GM20000 (cell line): ENCODE results near the gene NHP2.

Experiments
- DNase-seq: peaks from one replicate; pipeline ENCODE4 v3.0.0; 2012; ENCODE audit warnings: low spot score
- CTCF ChIP-seq: IDR thresholded peaks from 2 replicates; pipeline ENCODE4 v1.5.1; 2012; ENCODE audit warnings: mild to moderate bottlenecking, control low read depth; ENCODE audit errors: extremely low read depth, missing control alignments

The NHP2 gene

GRCh38 chr5:178116143-178116885 lies 37.4 kb downstream of the NHP2 start:
- no peak for TF ChIP-seq CTCF
- DNase-seq, result peak; percentile 79

GRCh38 chr5:178115814-178116142 lies 37.9 kb downstream of the NHP2 start:
- DNase-seq, result no peak
- TF ChIP-seq CTCF, result no peak

- peak; percentile 58 for DNase-seq
Observed at GRCh38 chr5:178115136-178115813, 38.4 kb downstream of the NHP2 start.

GRCh38 chr5:178114325-178115135 lies 39.2 kb downstream of the NHP2 start:
- TF ChIP-seq CTCF, result no peak
- no peak for DNase-seq

More at GRCh38 chr5:178115136-178115813, 38.4 kb downstream of the NHP2 start:
- TF ChIP-seq CTCF, result no peak

- no peak for TF ChIP-seq CTCF
- DNase-seq, result peak; percentile 80
Observed at GRCh38 chr5:178113841-178114324, 39.8 kb downstream of the NHP2 start.

- TF ChIP-seq CTCF, result peak; percentile 21
- peak; percentile 97 for DNase-seq
Observed at GRCh38 chr5:178113141-178113787, 40.4 kb downstream of the NHP2 start, which contains the start of gene N4BP3. Gene N4BP3 (plus strand): TSS chr5:178113532. CDS start chr5:178119584, 6,052 bp downstream.

GRCh38 chr5:178112545-178112944 lies 41.1 kb downstream of the NHP2 start:
- TF ChIP-seq CTCF, result no peak
- DNase-seq, result no peak
